Brain microvascular endothelial cell (primary cell): ENCODE results near the gene ING4.
A peak's percentile ranks its signal among the peaks of the same experiment; 100 is the strongest.

Source experiments
- DNase-seq: peaks from one replicate; pipeline ENCODE4 v3.0.0-alpha.2; 2020
- H3K27ac ChIP-seq: fragments of 250-450 bp; sonication (Bioruptor Pico); 2 replicates; pipeline ENCODE4 v1.5.1; 2020; ENCODE audit warnings: mild to moderate bottlenecking, moderate library complexity
- H3K27me3 ChIP-seq: fragments of 250-450 bp; sonication (Bioruptor Pico); replicated peaks from 2 replicates; pipeline ENCODE4 v1.5.1; 2020; ENCODE audit warnings: mild to moderate bottlenecking
- H3K36me3 ChIP-seq: fragments of 250-450 bp; sonication (Bioruptor Pico); replicated peaks from 2 replicates; pipeline ENCODE4 v1.5.1; 2020; ENCODE audit warnings: mild to moderate bottlenecking
- H3K4me3 ChIP-seq: 2 replicates; pipeline ENCODE4 v1.5.1; 2011; ENCODE audit warnings: low read depth, mild to moderate bottlenecking, control low read depth, low read length, moderate library complexity
- in situ Hi-C: cut with HindIII; loops from 2 replicates; pipeline ENCODE4 v1.10.0; 2017; ENCODE audit warnings: low sequenced_read_pairs, low pct_ligation_motif_present
- TF ChIP-seq, protein P1 (sequence below): IDR thresholded peaks from 2 replicates; pipeline ENCODE4 v1.5.1; 2011; ENCODE audit warnings: low read depth, mild to moderate bottlenecking, moderate library complexity, low read length, control low read depth, inconsistent platforms; ENCODE audit errors: missing control alignments

ING4 gene

GRCh38 chr12:6627616-6628015 lies 35.3 kb downstream of the ING4 start:
- Histone ChIP-seq H3K27ac (no peak overlapping the region), H3K27me3 (no peaks in the 10 kb centered on the region), H3K36me3 (no peaks in the 10 kb centered on the region), H3K4me3 (no peak overlapping the region)
- no peak for DNase-seq
- in situ Hi-C loops = no loop called here
- TF ChIP-seq, protein P1, sequence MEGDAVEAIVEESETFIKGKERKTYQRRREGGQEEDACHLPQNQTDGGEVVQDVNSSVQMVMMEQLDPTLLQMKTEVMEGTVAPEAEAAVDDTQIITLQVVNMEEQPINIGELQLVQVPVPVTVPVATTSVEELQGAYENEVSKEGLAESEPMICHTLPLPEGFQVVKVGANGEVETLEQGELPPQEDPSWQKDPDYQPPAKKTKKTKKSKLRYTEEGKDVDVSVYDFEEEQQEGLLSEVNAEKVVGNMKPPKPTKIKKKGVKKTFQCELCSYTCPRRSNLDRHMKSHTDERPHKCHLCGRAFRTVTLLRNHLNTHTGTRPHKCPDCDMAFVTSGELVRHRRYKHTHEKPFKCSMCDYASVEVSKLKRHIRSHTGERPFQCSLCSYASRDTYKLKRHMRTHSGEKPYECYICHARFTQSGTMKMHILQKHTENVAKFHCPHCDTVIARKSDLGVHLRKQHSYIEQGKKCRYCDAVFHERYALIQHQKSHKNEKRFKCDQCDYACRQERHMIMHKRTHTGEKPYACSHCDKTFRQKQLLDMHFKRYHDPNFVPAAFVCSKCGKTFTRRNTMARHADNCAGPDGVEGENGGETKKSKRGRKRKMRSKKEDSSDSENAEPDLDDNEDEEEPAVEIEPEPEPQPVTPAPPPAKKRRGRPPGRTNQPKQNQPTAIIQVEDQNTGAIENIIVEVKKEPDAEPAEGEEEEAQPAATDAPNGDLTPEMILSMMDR = no peak

- no peak overlapping the region for H3K4me3 ChIP-seq
- no peak overlapping the region for H3K27ac ChIP-seq
These were observed 36.1 kb downstream of the ING4 start for GRCh38 chr12:6626654-6627283.

DNA sequence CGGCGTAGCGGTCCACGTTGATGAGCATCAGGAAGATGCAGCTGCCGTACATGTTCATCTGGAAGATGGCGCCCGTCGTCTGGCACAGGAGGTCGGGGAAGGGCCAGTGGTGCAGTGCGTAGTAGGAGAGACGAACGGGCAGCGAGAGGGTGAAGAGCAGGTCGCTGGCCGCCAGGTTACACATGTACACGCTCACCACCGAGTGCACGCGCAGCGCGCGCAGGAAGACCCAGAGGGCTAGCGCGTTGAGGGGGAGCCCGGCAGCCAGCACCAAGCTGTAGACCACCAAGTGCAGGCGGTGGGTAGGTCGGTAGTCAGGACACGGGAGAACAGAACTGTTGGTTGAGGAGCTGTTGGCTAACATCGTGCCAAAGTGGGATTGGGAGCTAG lies 42.0 kb downstream of the ING4 start:
- no peaks in the 10 kb centered on the region for H3K27me3 ChIP-seq
- no peak for DNase-seq
- no peaks in the 10 kb centered on the region for H3K36me3 ChIP-seq
- in situ Hi-C loops = no loop called here
- no peak overlapping the region for H3K27ac ChIP-seq
- H3K4me3 ChIP-seq = no peak overlapping the region
- TF ChIP-seq, protein P1 = no peak

More at GRCh38 chr12:6626654-6627283, 36.1 kb downstream of the ING4 start:
- H3K36me3 ChIP-seq = no peaks in the 10 kb centered on the region
- TF ChIP-seq, protein P1 = no peak
- in situ Hi-C loops = no loop called here
- no peak for DNase-seq
- no peaks in the 10 kb centered on the region for H3K27me3 ChIP-seq

- no peak for DNase-seq
- Histone ChIP-seq H3K27me3 (no peaks in the 10 kb centered on the region), H3K36me3 (no peaks in the 10 kb centered on the region), H3K27ac (no peak overlapping the region), H3K4me3 (peak overlapping the region; percentile 15)
- TF ChIP-seq, protein P1 = peak; percentile 67
- in situ Hi-C loops = no loop called here
These were observed 42.6 kb downstream of the ING4 start for GRCh38 chr12:6620137-6620884.

DNA sequence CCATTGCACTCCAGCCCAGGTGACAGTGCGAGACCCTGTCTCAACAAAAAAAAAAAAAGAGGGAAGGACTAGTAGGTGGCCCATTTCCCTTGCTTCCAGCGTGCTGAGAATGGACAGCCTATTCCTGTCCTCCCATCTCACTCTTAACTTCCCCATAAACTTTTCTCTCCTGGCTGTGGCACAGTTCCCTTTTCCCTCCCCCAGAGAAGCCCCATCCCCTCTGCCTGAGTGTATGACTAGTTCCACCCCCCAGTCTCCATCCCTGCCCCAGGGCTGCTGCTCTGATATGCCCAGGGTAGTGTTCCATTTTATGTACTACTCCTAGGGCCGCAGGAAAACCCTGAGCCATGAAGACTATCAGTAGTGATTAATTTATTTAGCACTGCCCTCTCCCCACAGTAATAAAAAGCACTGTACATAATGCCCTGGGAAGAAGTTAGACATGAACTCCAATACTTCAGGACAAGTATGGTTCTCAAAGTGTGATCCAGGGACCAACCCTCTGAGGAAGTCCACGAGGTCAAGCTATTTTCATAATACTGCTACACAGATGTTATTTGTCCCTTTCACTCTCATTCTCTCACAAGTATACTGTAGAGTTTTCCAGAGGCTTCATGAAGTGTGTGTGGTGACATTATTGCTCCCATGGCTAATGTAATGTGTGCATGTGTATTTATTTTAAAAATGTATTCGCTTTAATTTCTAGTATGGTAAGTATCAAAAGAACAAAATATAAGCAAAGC lies 44.3 kb downstream of the ING4 start:
- no peak overlapping the region for H3K4me3 ChIP-seq
- H3K36me3 ChIP-seq = no peaks in the 10 kb centered on the region
- TF ChIP-seq, protein P1 = no peak
- in situ Hi-C loops = no loop called here
- DNase-seq = no peak
- no peak overlapping the region for H3K27ac ChIP-seq
- no peaks in the 10 kb centered on the region for H3K27me3 ChIP-seq
